Activated T-cell treated with anti-CD3 and anti-CD28 coated beads, Interleukin-2, amount 50 U/mL, for 1 hour (primary cell): ENCODE data around the gene NUDCD2.

Experiments used
- DNase-seq: peaks from one replicate; pipeline ENCODE4 v3.0.0-alpha.2; 2020

Gene NUDCD2, protein sequence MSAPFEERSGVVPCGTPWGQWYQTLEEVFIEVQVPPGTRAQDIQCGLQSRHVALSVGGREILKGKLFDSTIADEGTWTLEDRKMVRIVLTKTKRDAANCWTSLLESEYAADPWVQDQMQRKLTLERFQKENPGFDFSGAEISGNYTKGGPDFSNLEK

DNA sequence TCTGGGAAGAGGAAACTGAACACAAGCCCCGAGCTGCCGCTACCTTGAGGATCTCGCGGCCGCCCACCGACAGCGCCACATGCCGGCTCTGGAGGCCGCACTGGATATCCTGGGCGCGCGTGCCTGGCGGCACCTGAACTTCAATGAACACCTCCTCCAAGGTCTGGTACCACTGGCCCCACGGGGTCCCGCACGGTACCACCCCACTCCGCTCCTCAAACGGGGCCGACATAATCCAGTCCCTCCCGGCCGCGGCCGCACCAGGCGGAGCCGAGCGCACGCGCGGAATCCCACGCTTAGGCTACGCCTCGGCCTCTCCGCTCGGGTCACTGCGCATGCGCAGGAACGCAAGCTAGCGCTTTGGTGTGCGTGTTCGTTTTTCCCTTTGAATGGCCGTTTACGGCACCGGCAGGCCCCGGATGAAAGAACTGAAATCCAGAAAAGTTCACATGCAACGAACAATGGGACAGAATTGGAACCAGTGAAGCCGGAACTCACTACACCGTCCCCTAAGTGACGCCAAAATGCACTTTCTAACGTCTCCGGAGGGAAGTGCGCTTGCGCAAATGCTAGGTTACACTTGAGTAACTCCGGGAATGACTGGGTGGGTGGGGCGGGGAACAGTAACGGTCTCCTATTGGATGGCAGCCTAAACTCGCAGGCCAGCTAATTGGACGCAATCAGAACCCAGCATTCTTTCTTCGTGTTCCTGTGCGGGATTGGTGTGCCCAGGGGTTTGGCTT is at the start of gene NUDCD2:
TSS of gene NUDCD2 (minus strand) at position 284 of the 743 bp plus-strand sequence. CDS start at position 232, 52 bp downstream.
- peak; percentile 97 for DNase-seq

DNA sequence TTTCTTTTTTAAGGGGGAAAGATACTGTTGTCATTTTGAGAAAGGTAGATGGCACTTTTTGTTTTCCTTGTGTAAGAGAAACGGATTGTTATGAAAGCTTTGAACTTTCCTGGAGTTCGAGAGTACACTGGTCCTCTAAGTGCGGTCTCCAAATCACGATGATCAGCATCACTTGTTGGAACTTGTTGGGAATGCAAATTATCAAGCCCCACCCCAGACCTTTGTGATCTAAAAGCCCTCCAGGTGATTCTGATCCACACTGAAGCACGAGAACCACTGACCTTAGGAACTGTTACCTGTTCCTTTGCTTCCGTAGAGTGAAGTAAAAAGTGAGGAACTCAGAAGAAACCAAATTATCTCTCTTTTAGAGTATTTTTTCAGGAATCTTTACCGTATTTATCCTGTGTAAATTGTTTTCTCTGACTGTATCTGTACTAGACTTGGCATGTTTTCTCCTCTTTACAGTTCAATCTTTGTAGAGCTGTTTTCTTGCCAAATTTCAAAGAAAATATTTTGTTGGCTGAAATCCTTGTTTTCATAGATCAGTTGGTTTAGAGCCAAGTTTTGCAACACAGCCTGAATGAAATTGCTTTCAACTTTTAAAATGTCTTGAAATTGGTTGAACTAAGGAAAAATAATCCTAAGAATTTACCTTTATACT is 49.5 kb upstream of the NUDCD2 start:
- no peak for DNase-seq

DNA sequence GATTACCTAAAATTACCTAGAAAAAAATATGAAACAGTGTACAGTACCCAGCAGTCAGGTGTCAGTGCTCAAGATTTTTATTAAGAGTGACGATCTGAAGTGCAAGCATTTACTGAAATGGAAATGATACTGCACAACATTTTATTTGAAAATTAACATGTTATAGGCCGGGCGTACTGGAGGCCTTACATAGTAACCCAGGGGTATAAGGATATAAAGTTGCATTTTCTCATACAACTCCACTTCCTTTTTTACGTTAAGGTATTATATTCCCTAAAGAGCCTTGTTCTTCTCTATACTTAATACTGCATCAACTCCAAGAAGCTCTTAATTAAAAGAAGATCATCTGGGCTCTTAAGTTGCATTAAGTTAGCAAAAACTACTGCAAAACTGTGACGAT is 48.9 kb upstream of the NUDCD2 start:
- no peak for DNase-seq

DNA sequence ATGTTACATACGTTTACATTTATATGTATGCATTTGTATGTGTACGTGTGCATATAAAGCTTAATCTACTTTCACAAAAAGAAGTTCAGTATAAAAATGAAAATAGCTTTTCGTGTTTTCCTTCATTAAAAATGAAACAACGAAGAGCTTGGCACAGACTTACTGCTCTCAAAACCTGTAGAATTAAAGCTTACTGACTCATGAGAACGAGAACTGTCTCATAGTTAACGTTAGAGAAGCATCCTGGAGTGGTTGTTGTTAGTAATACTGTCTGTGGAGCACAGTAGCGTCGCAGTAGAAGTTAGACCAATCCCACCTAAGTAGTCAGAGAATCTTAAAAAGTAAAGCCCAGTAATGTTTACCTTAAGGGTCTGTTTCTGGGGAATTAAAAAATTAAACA is 46.8 kb upstream of the NUDCD2 start:
- DNase-seq: no peak

DNA sequence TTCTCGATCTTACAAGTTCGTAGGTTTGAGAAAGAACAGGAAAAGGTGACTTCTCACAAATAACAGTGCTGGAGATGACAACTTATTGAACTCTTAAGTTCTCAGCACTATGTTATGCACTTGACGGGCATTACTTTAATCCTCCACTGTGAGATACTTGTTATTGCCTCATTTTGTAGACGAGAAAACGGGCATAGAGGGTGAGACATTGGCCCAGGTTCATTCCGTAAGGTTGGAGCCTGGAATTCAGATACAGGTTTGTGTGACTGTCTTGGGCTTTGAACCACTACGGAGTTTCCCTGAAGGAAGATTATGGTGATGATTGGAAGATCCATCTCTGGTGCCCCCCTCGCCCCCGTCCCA is 46.2 kb upstream of the NUDCD2 start:
- DNase-seq: no peak

DNA sequence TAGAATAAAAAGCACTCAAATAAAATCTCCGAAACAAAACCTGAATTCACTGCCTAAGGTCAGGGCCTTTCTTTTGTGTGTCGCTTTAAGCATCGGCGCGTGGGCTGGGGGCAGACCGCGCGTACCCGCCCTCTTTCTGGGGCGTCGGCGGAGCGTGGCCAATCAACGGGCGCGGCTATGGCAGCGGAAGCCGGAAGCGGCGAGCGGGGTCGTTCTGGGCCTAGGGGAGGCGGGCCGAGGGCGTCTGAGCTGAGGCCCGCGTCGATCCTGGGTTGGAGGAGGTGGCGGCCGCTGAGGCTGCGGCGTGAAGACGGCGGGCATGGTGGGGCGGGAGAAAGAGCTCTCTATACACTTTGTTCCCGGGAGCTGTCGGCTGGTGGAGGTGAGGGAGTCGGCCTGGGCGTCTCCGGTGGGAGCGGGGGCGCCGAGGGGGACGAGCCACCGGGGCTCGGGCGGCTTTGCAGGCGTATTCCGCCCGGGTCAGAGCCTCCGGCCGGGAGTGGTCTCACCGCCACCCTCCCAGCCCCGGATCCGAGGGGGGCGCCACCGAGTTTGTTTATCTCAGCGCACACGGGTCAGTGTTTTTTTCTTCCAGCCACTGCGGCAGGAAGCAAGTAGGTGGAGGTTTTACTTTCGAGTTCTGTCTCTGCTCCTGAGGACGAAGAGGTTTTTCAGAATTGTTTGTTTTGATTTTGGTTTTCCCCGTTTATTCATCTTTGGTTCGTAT is 45.6 kb upstream of the NUDCD2 start, which contains the start of gene MAT2B:
TSS of gene MAT2B (plus strand) at position 252 of the 727 bp plus-strand sequence. CDS start at position 320, 68 bp downstream.
- peak; percentile 94 for DNase-seq

DNA sequence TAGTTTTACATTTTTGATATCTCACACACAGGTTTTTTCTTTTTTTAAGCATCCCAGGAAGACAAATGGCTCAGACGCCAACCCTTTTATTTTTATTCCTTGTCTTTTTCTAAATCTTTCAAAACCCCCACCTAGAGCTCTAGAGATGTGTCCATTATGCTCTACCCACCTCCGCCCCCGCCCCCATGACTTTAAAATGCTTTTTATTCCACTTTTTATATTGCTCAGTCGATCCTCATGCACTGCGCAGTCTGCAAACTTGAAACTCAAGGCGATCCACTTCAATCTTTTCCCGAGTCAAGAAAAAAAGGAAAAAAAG is 45.1 kb upstream of the NUDCD2 start:
- no peak for DNase-seq

DNA sequence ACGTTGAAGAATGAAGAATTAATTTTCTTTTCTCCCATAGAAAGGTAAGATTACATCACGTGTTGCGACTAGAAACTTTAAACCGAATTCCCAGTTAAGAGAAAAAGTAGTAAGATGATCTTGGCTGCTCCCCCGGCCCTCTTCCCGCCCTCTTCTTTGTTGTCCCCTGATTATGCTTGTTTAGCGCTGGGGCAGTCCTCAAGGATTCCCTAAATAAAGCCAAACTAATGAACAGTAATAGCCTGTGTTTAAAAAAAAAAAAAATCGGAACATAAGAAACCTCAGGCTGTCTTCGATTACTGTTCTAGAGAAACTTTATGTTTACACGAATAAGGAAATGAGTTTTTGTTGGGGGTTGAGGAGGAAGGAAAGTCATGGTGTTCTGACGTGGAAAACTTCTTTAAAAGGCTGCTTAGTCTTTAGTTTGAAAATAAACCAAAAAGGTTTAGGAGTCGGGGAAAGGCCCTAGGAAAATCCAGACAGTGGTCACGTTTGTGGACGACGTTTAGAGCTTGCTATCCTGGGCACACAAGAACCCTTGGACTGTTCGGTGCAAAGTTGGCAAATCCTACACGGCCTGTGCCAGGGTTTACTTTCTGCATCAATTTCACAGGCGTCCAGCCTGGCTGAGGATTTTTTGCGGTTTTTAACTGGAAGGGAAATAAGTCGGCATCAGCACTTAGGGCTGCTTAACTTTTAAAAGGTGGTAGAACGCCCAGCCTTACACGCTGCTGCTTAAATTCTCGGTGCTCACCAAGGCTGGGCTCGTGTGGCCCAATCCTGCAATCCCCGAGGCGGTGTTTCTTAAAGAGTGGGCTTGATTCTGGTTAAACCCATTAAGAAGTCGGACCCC is 44.4 kb upstream of the NUDCD2 start:
- peak; percentile 39 for DNase-seq

DNA sequence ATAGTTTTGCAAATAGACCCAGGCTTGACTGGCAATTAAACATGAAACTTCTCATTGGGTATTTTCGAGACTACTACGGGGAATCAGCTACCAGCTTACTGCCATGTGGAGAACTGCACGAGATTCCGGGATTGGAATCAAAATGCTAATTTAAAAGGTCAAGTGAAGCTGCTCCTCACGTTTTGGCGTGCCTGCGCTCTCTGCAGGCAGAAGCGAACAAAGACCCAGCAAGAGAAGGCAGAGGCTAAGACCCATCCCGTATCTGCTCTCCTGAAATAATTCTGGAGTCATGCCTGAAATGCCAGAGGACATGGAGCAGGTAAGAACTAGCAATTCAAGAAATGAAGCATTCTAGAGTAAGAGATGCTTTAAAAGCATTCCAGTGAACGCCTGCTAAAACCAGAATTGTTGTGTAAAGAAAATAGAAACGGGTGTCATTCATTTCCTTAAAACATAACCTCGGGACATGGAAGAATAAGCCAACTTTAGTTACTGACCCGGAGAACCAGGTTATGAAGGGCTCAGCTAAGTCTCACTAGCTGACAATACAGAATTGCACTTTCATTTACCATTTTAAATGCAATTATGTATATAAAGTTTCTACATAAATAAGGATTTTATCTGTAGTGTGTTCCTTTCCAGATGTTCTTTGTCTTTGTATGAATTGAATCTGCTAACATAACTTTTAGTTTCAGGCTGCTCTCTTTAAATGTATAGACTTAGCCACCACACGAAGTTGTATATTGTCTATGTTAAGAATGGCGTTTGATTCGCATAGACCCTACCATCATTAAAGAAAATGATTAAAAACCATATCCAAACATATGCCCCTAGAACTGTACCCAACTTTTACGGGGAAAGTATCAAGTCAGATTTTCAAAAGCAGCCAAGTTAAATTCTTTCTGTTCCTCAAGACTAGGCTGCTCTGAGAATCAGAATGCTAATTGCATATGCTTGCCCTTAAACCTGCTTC is 43.5 kb upstream of the NUDCD2 start:
- peak; percentile 36 for DNase-seq

DNA sequence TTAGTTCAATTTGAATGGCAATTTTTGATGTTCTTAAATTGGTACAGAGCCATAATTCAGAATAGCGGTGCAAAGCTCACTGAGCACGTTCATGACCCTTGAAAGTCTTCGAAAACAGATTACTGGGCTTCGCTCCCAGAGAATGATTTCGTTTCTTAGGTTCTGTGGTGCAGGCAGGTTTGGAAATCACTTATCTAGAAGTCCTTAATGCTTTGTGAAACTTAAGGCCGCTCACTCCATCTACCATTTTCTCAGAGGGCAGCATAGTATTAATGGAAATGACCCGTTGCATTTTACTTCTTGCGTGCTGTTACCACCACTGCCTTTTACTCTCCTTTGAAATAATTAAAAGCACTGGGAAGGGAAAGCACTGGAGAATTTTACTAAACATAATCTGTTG is 42.6 kb upstream of the NUDCD2 start:
- DNase-seq: no peak

DNA sequence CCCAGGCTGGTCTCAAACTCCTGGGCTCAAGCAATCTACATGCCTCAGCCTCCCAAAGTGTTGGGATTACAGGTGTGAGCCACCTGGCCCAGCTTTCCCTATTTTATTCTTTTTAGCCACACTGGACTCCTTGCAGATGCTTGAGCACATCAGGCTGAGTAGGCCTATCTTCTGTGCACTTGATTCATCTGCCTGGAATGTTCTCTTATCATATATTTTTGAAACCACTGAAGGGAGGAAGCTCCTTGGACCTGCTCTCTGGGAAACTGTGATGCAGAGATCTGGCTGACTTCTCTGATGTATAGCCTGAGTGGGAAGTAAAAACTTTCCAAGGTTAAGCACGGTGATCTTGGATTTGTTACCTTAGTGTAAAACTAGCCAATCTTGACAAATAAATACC is 39.0 kb upstream of the NUDCD2 start:
- no peak for DNase-seq

DNA sequence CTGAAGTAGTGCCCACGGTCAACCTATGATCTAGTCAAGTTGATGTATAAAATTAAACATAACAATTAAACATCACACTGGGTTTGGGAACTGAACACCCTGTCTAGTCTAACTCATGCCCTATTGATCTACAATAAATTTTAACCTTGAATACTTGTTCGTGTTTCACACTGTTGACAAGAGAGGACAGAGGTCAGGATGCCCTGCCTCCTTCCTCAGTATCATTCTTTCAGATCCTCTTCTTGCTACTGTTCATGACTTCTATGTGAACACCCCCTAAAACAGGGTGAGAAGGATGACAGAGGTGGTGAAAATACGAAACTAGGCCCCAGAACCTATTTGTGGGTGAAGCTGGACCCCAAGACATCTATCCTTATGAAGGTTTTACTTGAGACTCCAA is 37.4 kb upstream of the NUDCD2 start:
- no peak for DNase-seq

DNA sequence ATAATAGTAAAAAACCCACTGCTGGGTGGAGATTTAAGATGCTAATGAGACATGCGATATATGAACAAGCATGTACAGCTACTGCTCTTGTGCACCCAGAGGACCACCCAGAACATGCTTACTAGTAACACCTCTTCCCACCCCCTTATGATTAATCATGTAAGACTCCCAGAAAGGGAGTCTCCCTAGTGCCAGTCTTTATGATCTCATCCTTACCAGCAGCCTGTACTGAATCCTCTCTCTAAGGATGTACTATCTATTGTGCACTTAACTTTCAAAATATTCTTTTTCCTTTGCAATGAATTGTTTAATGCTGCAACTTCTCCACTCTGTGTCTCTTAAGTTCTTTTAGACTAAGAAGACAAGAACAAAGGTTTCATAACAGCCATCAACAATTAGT is 36.4 kb upstream of the NUDCD2 start:
- no peak for DNase-seq

DNA sequence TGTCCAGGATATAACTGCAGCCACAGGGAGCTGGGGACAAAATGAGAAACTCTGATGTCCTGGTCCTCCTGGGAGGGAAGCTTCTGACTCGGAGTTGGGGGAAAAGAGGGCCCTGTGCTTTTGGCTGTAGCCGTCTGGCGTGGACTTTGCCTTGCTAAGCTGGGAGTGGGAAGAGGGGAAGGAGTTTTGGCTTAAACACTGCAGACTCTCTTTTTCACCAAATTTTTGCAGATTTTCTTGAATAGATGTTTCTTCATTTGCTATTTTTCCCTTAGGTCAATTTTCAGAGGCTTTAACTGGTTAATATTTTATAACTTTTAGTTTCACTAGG is 29.8 kb upstream of the NUDCD2 start:
- DNase-seq: no peak

DNA sequence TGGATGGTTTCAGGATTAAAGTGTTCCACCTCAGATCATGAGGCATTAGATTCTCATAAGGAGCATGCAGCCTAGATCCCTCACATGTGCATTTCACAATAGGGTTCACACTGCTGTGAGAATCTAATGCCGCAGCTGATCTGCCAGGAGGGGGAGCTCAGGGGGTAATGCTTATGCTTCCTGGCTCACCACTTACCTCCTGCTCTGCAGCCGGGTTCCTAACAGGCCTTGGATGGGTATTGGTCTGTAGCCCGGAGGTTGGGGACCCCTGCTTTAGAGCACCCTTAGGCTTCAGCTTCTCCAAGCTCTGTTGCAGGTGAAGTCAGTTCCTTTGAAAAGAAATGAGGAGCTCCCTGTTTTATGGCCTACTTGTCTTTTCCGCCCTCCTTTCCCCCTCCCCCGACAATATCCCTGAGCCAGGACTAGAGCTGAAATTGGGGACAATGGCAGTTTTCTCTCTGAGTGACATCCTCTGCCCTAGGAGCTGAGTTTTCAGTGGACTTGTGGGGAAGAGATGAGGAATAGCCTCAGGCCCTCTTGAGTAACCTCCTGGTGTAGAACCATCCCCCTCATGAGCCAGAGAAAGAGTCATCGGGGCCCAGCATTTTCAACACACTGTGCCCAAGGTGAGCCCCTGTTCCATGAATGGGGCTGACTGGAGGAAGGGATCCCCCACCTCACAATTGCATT is 29.3 kb upstream of the NUDCD2 start:
- no peak for DNase-seq

DNA sequence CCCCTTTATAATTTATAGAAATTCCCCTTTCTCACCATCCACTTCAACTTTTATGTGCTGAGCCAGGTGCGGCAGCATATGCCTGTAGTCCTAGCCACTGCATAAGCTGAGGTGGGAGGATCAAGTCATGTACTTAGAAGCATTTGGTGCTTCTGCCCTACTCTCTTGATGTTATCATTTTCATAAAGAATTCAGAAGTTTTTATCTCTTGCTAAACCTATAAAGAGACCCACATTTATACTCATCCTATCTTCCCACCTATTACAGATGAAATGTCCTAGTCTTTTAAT is 19.0 kb upstream of the NUDCD2 start:
- DNase-seq: no peak

DNA sequence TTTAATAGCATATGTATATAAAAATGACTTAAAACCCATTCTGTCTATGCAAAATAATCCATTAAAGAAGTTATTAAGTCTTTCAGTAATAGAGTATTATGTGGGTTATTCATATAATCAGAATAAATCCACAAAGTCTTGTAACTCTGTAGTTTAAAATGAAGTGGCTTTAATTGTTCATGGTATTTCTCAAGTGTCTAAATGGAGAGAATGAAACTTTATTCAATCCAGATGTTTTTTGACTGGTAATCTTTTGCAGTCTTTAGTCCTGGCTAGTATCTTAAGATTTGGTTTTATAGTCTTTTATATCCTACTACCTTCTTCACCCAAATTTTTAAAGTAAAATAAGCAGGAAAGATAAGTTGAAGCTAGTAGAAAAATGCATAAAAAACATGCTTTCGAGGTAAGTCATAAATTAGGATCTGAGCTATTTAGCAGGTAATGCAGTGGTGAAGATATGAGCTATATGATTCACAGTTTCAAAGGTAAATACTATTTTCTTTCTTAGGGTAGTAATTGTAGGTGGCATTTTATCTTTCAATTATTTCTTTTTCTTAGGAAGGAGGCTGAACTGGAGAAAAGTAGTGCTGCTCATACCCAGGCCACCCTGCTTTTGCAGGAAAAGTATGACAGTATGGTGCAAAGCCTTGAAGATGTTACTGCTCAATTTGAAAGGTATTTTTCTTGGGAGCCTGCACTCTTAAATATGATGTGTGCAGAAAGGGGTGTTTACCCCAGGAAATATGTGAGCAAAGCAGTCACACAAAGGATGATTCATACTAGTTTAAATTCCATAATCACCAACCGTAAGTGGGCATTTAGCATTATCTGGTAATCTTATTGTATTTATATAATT is 18.5 kb upstream of the NUDCD2 start:
- DNase-seq: no peak

DNA sequence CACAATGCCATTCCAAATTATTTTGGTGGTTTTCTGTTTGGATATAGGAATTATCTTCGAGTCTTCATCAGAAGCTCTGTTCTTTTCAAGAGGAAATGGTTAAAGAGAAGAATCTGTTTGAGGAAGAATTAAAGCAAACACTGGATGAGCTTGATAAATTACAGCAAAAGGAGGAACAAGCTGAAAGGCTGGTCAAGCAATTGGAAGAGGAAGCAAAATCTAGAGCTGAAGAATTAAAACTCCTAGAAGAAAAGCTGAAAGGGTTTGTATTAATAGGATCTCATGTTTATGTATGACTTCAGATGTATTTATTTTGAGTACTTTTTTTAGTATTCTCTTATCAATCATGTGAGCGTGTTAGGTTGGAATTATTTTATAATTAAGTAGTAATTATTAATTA is 15.5 kb upstream of the NUDCD2 start:
- no peak for DNase-seq

DNA sequence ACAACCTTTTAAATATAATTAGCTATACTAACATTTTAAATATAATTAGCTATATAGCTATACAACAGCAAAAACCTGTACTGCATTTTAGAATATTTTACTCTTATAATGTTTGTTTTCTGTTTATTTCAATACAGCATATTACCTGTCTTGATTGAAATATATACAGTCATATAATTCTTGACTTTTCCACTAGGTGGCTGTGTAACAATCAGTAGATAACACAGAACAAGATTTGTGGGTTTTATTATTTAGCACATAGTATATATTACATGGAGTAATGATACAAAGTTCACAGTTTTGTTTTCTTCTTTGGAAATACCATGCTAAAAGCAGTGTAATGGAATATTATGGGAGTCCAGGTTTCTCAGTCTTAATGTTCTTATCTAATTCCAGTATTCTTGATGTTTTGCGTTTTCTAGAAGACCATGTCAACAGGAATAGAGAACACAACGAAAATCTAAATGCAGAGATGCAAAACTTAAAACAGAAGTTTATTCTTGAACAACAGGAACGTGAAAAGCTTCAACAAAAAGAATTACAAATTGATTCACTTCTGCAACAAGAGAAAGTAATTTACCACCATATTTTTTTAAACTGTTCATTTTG is 13.8 kb upstream of the NUDCD2 start:
- DNase-seq: no peak

DNA sequence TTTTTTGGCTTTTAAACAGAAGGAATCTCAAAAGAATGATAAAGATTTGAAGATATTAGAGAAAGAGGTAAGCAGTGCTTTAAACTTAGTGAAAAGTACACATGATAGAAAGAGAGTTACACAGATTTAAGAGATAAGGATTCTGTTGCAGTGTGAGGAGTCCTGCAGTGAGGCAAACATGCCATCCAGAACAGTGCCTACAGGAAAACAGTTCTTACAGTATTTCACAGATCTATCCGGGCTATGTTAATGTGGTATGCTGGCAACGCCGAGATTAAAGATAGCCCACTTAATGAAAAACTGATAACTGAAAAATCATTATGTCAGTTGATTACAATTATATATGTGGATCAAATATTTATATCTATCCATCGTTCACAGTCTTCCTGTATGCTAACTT is 7.8 kb upstream of the NUDCD2 start:
- DNase-seq: no peak
